Lower leg skin (tissue), 4 donors: ENCODE data around the gene PSMA8. TPM values are rescaled to one million over a fixed set of nuclear protein-coding genes. Genes with fewer than 3 reads are reported as not detected.
"Not testable (repeated sequence)": the region's sequence is repeated elsewhere in the genome, so short reads cannot be mapped to it uniquely, and the experiment has no call there.

Source experiments
- DNase-seq, 2 donors: peaks; one replicate each; pipeline ENCODE4 v3.0.0-alpha.2; 2019; ENCODE audit warnings: low spot score in 2 of 2
- H3K4me3 ChIP-seq: fragments of 200-600 bp; sonication (generic); 2 replicates; pipeline ENCODE4 v1.5.1; 2017; ENCODE audit warnings: mild to moderate bottlenecking, low read depth; ENCODE audit not compliant: poor library complexity, severe bottlenecking
- CTCF ChIP-seq, 3 donors: fragments of 450-650 bp; IDR thresholded peaks; one replicate each; pipeline ENCODE4 v1.5.1; 2016; ENCODE audit warnings: antibody characterized with exemption in 3 of 3, mild to moderate bottlenecking in 3 of 3, moderate library complexity in 2 of 3
- POLR2A ChIP-seq, 2 donors: fragments of 450-650 bp; IDR thresholded peaks; one replicate each; pipeline ENCODE4 v1.6.1; 2016 to 2017; ENCODE audit warnings: antibody characterized with exemption in 2 of 2, mild to moderate bottlenecking in 1 of 2, moderate library complexity in 1 of 2
- WGBS, 2 donors: methylation state at CpG; one replicate each; pipeline ENCODE4 v1.1.5; 2018; 5-methylcytosine and 5-hydroxymethylcytosine counted together
- intact Hi-C: fragments of 100-400 bp; cut with DNase I; formaldehyde crosslinking; loops from one replicate; pipeline ENCODE4 v1.15.0; 2023; ENCODE audit warnings: low total_unique reads
- total RNA-seq, 4 donors: library from RNA; depleted of rRNA; stranded (reverse); fragments of >200 nt; gene quantifications; one replicate each; pipeline ENCODE4 v1.1.0, GENCODE V29; 2016

The PSMA8 gene
- total RNA-seq, 4 donors from 2014 or later: not detected

GRCh38 chr18:26135548-26135947 lies 1.9 kb downstream of the PSMA8 start:
- intact Hi-C loops: no loop called here
- H3K4me3 ChIP-seq: no peak overlapping the region
- no peak for DNase-seq
- TF ChIP-seq POLR2A (IDR thresholded peaks at IDR 0.05) (no peak), CTCF (IDR thresholded peaks at IDR 0.05) (no peak)
- WGBS, 2 donors: 83 to 98% methylated on average over 1 of the region's 1 CpG

GRCh38 chr18:26157326-26157725 lies 23.7 kb downstream of the PSMA8 start:
- intact Hi-C loops: no loop called here
- WGBS, 2 donors: 72% methylated on average over 3 of the region's 3 CpGs
- H3K4me3 ChIP-seq: no peak overlapping the region
- DNase-seq: no peak
- no peak for TF ChIP-seq POLR2A (IDR thresholded peaks at IDR 0.05)
- no peak for TF ChIP-seq CTCF (IDR thresholded peaks at IDR 0.05)

GRCh38 chr18:26159353-26159752 lies 25.7 kb downstream of the PSMA8 start:
- whole genome bisulfite sequencing, 2 donors: 46 to 53% methylated on average over 3 of the region's 3 CpGs
- no peak for TF ChIP-seq POLR2A (IDR thresholded peaks at IDR 0.05)
- no peak for TF ChIP-seq CTCF (IDR thresholded peaks at IDR 0.05)
- DNase-seq: no peak
- intact Hi-C loops: no loop called here
- H3K4me3 ChIP-seq: no peak overlapping the region

- DNase-seq: no peak
- 89 to 94% methylated on average over 2 of the region's 2 CpGs for WGBS, 2 donors
- TF ChIP-seq CTCF (IDR thresholded peaks at IDR 0.05) (no peak), POLR2A (IDR thresholded peaks at IDR 0.05) (no peak)
- H3K4me3 ChIP-seq: no peak overlapping the region
- intact Hi-C loops: no loop called here
Observed at GRCh38 chr18:26164571-26164970, 30.9 kb downstream of the PSMA8 start.

- intact Hi-C loops, H3K4me3 ChIP-seq, DNase-seq: not testable (repeated sequence)
- 80 to 88% methylated on average over 1 of the region's 1 CpG for WGBS, 2 donors
Observed at GRCh38 chr18:26167592-26167991, 33.9 kb downstream of the PSMA8 start.

GRCh38 chr18:26175481-26175880 lies 41.8 kb downstream of the PSMA8 start:
- no peak for TF ChIP-seq POLR2A (IDR thresholded peaks at IDR 0.05)
- no peak for TF ChIP-seq CTCF (IDR thresholded peaks at IDR 0.05)
- H3K4me3 ChIP-seq: no peak overlapping the region
- intact Hi-C loops: no loop called here
- no peak for DNase-seq
- 55 to 69% methylated on average over 2 of the region's 2 CpGs for WGBS, 2 donors
